HG02970 (cell line): ENCODE results near the gene CYB561.

ENCODE experiments used
- ATAC-seq: cut with Tn5 transposase; IDR thresholded peaks from one replicate; pipeline ENCODE4 v1.9.1; 2021; ENCODE audit warnings: mild to moderate bottlenecking, moderate library complexity, moderate number of reproducible peaks; ENCODE audit not compliant: unreplicated experiment, low FRiP score

Gene CYB561

DNA sequence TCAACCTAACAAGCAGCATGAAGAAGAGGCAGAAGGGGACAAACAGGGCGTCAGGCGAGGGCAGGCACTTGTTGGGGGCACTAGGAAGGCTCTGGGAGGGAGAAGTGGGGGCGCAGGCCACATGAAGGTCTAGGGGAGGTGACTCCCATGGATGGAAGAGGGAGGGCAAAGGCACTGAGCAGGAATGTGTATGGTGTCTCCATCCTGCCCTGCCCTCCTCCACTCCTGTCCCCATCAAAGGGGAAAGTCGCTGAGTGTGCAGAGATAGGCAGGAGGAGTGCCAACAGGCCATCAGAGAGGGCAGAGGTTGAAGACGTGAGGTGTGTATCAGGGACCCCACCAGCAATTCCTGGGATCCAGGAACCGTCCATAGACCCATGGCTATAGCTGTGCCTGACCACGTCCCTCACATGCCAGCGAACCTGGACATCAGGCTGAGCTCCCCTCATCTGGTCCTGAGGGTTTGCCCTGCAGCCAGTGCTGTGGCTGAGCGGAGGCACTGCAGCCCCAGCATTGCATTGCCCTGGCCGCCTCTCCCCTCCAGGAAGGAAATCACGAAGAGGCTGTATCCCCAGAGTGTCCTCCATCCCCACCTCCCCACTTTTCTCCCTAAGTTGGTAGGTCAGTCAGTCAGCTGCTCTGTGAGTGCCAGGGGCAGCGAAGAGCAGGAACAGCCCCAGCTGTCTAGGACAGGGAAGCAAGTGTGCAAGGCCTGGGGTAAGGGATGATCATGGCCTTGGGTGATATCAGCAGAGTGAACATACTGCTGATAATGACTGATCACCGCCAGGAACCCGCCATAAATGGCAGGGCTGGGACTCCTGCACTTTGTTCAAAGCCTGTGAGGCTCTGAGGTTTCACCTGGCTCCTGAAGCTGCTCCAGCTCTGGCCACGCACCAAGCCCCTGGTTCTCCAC is 6.2 kb upstream of the CYB561 start:
- ATAC-seq: no peak

DNA sequence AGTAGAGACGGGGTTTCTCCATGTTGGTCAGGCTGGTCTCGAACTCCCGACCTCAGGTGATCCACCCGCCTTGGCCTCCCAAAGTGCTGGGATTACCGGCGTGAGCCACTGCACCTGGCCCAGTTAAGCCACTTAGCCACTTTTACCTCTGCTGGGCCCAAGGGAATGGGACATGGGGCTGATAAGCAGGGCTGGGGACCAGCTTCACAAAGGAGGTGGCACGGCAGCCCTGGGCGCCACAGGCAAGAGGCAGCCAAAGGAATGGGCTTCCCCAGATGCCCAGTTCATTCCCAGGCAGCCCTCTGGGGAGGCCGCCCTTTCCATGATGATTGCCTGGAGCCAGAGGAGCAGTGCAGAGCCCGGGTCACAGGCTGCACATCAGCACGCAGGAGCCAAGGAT is 5.0 kb upstream of the CYB561 start:
- no peak for ATAC-seq

DNA sequence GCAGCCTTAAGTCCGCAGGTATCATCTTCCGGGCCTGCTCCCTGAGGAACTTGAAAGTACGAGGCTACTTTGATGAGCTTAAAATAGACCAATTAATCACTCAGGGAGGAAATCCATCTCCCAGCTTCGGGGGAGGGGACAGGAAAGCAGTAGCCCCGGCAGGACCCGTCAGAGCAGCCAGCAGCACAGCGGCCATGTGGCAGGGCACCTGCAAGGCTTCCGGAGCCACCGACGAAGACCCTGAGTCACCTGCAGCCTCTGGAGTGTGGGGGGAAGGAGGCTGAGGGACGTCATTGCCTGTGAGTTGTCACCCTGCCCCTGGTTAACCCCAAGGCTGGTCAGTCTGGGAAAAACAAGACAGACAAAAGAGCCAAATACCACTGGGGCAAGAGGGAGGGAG is 4.4 kb upstream of the CYB561 start:
- no peak for ATAC-seq

DNA sequence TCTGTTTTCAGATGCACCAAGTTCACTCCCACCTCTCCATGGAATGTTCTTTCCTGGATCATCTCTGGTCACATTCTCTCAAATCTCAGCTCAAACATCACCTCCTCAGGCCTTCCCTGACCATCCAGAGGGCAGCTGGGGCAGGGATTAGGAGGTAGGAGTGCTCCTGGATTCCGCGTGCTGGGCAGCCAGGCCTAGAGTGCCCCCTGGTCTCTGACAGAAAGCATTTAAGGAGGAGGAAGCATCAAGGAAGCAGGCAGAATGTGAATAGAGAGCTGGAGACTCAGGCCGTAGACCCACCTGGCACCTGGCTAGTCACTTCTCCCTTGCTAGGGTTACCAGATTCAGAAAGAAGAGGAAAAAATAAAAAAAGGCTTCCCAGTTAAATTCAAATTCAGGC is 2.5 kb upstream of the CYB561 start:
- no peak for ATAC-seq

DNA sequence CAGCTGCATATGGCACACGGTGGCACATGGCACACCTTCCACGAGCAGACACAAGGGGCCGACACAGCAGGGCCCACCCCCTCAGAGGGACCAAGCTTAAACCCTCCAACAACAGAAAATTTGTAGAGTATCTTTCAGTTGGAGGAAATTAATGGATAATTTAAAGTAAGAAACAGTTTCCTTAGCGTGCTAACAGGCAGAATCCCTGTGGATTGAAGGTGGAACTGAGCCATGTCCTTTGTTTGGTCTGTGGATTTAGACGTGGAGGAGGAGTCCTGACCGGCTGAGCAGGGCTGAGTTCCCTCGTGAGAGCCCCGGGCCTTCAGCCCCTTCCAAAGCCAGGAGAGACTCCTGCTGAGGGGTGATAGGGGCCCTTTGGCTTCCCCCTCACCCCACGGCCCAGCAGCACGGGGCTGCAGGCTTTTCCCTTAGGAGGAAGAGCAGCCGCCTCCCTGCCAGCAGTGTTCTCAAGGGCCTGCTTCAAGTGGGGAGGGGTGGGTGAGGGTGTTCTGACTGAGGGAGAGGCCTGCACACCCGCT is 1.4 kb upstream of the CYB561 start:
- no peak for ATAC-seq

DNA sequence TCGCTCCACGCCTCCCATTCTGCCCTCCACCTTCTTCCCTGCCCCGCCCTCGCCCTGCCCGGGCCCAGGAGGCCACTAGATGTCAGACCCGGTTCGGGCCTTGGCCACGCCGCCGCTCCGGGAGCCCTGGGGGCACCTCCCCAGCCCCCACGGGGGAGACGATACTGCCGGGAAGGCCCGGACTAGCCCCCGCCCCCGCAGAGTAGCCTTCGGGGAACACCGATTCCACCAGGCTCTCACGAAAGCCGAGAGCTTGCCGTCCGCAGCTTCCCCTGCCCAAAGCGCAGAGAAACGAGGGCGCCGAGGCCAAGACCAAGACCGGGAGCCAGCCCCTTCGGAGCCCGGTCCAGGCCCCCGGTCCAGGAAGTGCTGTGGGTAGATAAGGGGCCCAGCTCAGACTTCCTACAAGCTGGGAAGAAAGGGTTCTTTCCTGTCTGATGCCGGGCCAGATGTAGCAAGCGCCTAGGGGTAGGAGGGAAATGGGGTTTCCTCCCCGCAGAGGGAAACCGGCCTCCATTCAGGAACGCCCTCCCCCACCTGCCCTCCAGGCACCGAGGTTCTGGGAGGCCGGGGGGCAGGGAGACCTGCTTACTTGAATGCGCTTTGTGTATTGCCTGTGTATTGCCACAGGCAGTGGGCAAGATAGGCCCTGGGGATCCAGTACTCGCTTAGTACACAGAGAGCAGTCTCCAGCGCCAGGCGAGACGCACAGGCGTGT is 806 bp upstream of the CYB561 start:
- peak; percentile 20 for ATAC-seq

DNA sequence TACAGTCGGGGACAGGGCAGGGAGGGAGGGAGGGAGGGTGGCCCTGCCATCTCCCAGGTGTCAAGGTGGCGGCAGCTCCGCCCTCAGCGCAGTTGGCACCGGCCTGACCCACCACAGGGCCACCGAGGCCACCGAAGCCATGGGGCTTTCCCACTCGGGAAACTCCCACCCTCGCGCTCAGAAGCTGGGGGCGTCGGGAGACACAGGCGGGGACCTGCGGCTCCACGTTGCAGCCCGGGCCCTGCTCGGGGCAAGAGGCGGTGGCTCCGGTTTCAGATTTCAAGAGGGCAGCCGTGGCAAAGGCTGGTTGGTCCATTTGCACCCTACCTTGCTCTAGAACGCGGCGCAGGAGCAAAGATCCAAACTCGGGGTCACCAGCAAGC is 544 bp downstream of the CYB561 start:
- ATAC-seq: no peak

DNA sequence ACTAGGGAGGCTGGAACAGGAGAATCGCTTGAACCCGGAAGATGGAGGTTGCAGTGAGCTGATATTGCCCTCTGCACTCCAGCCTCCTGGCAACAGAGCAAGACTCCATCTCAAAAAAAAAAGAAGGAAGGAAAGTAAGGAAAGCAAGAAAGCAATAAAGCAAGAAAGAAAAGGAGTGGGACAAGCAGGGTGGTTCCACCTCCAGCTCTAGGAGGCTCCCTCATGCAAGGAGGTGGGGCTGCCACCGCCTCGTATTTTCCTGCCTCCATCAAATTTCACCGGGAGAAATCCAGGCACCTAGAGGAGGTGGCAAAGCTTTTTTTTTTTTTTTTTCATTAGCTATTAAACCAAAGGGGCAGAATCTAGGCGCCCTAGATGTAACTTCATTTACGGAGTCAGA is 1.0 kb downstream of the CYB561 start:
- ATAC-seq: no peak

DNA sequence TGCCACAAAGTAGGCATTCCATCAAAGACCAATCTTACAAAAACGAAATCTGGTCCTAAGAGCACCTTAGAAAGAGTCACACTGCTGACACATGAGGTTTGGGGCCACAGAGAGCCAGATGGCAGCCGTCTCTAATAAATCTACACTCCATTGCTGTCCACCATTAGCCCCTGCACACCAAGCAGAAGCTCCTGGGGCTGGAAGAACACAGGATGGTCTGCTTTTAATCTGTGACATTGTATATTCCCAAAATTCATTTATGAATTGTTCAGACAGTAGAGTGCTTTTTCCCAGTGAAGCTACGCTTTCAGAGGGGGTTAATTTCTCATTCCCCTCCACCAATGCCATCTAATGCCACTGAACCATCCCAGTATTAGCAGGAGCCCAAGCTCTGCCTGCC is 1.6 kb downstream of the CYB561 start:
- ATAC-seq: no peak

DNA sequence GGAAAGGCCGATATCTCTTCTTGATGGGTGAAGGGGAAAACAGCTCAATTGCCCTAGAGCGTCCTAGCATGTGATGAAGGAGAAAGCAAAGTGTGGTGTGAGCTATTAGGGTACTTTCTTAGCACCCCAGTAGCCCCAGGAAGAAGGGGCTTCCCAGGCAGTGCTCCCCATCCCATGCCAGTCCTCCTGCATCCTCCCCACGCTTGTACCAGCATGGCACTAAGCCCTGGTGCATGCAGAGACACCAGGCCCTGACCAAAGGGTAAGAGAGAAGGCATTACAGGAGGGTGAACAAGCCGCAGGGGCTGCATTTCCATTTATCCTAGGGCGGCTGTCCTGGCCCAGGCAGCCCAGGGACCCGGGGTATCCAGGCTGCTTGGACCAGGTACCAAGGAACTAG is 3.1 kb downstream of the CYB561 start:
- ATAC-seq: no peak

DNA sequence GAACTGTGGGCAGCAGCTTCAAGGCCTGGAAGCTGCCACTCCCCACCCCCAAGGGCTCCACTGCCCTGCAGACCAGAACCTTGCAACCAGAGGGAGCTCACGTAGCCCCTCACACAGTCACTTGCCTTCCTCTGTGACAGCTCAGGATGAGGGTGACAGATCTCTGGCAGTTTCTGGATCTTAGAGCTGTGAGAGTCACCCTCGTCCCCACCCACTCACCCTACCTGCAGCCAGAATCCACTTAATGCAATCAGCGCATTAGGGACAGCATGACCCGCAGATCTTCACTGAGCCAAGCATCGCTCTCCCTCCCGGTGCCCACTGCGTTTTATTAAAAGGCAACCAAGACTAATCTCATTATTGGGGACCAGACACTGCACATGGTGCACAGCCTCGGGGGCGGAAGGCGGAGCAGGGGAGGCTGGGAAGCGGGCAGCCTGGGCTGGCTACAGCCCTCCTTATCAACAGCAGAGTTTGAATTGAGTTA is 3.5 kb downstream of the CYB561 start:
- no peak for ATAC-seq

DNA sequence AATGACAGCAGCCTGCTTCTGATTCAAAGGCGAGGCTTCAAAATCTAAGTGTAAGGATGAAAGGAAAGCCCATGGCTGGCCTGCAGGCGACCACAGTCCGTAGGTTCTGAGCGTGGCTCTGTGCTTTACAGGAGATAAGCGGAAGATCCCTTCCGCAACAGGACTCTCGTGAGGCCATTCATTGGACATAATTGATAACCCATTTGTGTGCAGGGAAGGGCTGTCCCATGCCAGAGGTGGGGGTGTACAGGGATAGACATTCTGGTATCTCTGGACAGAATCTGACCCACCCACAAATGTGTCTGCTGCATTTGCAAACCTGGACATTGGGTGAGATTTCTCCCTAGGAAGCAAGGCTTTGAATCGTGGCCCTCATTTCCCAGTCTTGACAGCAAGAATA is 4.0 kb downstream of the CYB561 start:
- ATAC-seq: no peak

DNA sequence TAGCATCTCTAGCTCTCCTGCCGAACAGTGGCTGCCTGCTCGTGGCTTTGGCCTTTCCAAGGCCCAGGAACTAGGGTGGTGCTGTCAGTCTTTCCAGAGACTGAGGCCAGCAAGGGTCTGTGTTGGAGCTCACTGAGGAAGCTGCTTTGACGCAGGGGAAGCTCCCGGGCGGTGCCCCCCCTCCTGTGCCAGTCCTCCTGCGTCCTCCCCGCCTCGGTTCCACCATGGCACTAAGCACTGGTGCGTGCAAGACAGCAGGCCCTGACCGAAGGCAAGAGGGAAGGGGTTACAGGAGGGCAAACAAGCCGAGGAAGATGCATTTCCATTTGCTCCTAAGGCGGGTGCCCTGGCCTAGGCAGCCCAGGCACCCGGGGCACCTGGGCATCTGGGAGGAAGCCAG is 4.5 kb downstream of the CYB561 start:
- no peak for ATAC-seq

DNA sequence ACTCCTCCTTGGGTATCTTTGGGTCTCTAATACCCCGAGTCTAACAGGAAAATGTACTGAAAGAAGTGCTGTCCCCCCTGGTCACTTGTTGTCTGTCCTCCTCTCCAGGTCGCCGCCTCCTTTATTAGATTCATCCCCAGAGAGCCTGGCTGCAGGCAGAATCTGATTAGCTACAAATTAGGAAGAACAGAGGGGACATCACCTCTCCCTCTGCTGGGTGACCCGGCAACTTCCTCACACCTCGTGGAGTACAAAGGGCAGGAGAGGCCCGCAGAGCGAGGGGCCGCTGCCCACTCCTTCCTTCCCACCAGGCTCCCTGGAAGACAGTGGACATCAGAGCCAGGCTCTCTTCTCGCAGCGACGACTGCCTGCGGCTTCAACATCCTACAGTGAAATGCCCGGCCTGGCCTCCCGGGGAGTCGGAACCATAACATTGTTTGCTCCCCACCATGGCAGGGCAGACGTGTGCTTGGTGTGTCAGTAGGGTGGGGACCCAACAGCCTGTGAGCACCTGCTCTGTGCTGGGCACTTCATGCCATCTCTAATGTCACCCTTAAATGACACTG is 5.3 kb downstream of the CYB561 start:
- no peak for ATAC-seq

DNA sequence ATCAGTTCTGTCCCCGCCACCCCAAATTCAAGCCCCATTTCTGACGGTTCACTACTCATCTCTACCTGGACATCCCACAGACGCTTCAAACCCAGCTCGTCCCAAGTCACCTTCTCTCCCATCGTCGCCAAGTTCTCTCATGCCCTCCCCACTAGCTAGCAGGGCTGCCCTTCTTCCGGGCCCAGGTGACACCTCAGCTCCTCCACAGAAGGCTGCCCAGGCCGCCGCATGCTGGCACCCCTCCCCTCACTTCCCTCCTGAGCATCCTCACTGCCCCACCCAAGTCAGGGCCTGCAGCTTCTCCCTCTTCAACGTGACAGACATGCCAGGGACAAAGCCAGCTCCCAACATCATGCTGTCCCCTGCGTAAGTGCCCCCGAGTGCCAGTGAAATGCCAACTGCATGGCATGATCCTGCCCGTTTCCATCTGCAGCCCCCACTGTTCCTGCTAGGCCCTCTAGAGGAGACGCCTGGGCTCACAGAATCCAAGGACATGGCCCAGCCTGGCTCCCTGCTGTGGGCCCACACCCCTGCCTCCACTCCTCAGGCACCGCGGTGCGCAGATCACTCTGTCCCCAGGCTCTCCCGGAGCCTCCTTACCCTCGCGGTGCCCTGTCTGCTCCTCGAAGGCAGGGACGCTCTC is 5.9 kb downstream of the CYB561 start:
- no peak for ATAC-seq

DNA sequence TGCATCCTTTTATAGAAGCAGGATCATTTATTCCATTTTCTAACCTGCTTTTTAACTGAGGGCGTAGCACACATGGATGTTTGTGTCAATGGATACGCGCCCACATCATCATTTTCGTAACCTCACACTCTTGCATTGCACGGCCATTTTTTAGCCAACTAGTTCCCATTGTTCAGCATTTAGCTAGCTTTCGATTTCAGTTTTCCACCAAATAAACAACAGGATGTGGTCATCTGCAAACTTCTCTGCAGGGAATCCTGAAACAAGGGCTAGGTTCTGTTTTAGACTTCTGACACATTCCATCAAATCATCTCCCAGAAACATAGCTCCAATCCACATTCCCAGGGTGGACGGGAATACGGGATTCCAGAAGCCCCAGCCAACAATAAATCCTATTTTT is 6.4 kb downstream of the CYB561 start:
- no peak for ATAC-seq

DNA sequence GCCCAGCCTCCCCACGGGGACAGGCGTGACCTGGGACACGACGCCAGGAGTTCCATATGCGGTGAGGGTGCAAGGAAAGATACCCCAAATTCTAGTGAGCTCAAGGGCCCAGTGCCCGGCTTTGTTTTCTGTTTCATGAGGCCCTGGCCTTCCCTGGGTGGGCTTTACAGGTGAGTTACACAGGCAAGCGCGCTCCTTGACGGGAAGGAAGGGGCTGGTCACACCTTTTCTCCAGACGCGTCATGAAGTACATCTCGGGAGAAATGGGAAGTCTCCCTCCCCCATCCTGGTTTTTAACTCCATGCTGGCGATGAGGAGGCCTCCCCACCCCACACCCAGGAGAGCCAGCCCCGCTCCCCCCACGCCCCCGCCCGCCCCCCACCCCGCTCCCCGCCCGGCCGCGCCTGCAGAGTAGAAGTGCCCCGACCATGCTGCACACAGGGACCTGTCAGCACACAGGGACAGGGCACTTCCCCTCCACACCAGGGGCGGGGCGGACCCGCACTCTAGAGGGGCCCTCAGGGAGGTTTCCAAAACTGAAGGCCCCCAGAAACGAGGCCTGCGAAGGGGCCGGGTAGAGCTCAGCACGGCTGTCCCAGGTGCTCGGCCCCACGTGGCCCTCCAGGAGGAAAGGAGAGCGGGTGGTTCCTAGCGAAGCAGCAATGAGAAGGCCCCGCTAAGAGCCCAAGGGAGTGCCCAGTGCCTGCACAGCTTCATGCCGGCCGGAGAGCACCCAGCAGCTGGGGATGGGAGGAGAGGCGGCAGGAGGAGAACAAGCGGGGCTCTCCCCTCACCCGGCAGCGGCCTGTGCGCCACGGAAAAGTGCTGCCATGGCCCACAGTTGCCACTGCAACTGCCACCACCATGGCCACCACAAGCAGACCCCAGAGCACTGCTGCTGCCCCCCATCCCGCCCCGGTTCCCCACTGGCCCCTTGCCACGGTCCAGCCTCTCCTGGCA is 7.7 kb downstream of the CYB561 start:
- ATAC-seq: no peak

DNA sequence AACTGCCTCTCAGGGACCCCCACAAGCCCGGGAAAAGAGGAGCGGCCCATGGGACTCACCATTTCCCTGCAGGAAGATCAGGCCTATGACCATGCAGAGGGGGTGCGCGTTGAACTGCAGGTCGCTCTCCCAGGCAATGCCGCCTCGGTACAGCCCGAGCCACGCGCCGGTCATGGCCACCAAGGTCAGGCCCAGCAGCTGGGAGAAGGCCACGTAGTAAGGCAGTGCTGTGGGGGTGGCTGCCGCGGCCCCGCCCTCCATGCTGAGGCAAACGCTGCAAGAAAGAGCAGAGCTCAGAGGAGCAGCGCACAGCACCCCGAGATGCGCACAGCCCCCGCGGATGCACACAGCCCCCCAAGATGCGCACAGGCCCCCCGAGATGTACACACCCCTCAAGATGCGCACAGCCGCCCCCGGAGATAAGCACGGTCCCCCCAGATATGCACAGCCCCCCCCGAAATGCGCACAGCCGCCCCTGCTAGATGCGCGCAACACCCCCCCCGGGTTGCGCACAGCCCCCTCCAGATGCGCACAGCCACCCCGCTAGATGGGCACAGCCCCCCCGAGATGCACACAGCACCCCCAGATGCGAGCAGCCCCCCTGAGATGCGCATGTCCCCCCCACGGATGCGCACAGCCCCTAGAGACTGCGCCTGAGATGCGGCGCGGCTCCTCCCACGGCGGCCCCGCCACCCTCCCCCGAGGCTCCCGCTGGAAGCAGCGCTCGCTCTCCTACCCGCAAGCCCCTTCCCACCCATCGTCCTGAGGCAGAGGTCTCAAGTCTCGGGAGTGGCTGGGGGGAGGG is 8.6 kb downstream of the CYB561 start:
- ATAC-seq: no peak
